Glutamatergic neuron (in vitro differentiated cells): Measurements from ENCODE around the gene PAK5. TPM values are rescaled to one million over a fixed set of nuclear protein-coding genes. Genes with fewer than 3 reads are reported as not detected.

Source experiments
- DNase-seq: peaks from one replicate; pipeline ENCODE4 v3.0.0; 2022
- H3K27ac Mint-ChIP-seq: one replicate; pipeline ENCODE4 v1.8.0; 2020; ENCODE audit warnings: mild to moderate bottlenecking, mixed read lengths, inconsistent platforms; ENCODE audit not compliant: unreplicated experiment
- H3K27me3 Mint-ChIP-seq: one replicate; pipeline ENCODE4 v1.8.0; 2020; ENCODE audit warnings: mild to moderate bottlenecking, moderate library complexity, mixed read lengths, inconsistent platforms; ENCODE audit not compliant: unreplicated experiment
- H3K36me3 Mint-ChIP-seq: one replicate; pipeline ENCODE4 v1.8.0; 2020; ENCODE audit warnings: mild to moderate bottlenecking, mixed read lengths, inconsistent platforms; ENCODE audit not compliant: unreplicated experiment
- H3K4me1 Mint-ChIP-seq: one replicate; pipeline ENCODE4 v1.8.0; 2020; ENCODE audit warnings: mild to moderate bottlenecking, low read depth, mixed read lengths, inconsistent platforms; ENCODE audit not compliant: unreplicated experiment
- H3K4me3 Mint-ChIP-seq: one replicate; pipeline ENCODE4 v1.8.0; 2020; ENCODE audit warnings: mild to moderate bottlenecking, mixed read lengths, inconsistent platforms; ENCODE audit not compliant: unreplicated experiment
- H3K9me3 Mint-ChIP-seq: one replicate; pipeline ENCODE4 v1.8.0; 2020; ENCODE audit warnings: mild to moderate bottlenecking, moderate library complexity, mixed read lengths, inconsistent platforms; ENCODE audit not compliant: unreplicated experiment
- CTCF ChIP-seq: fragments of 200-600 bp; sonication (generic); IDR thresholded peaks from one replicate; pipeline ENCODE4 v1.5.0; 2021; ENCODE audit not compliant: partially characterized antibody, unreplicated experiment
- total RNA-seq: library from RNA; stranded (reverse); fragmentation: NEBNext Ultra II Directional; extraction: Animal tissue kit (Norgen Biotek cat#: 25700); gene quantifications from one replicate; pipeline ENCODE4 v1.2.1, GENCODE V29; 2021; ENCODE audit not compliant: unreplicated experiment

PAK5 gene
- total RNA-seq, 1 donor from 2014 or later: 6.8 TPM

DNA sequence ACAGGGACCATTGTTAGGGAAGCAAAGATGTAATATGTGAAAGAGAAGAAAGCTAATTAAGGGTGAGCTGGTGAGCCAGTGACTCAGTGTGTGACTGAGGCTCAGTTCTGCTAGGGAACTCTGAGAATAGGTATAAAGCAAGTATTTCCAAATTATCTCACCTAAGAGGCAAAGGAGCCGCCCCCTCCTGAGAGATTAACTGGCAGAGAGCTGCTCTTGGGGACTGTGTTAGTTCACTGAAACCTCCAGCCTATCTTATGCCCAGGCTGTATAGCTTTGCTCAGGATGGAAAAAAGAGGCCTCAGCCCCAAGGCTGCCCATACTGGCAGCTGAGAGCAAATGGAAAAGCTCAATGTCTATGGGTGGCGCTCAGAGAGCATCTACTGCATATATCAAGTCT, 152.0 kb downstream of the PAK5 start:
- no peak for TF ChIP-seq CTCF
- no peak overlapping the region for H3K4me3 Mint-ChIP-seq

GRCh38 chr20:9686455-9686854, 152.4 kb downstream of the PAK5 start:
- H3K27me3 Mint-ChIP-seq: no peaks in the 10 kb centered on the region
- H3K36me3 Mint-ChIP-seq: no peaks in the 10 kb centered on the region
- no peak for TF ChIP-seq CTCF
- H3K4me1 Mint-ChIP-seq: peaks cover 3% of the 10 kb centered on the region
- H3K27ac Mint-ChIP-seq: no peak overlapping the region
- no peak overlapping the region for H3K4me3 Mint-ChIP-seq
- no peak for DNase-seq
- H3K9me3 Mint-ChIP-seq: no peaks in the 10 kb centered on the region

More for the DNA sequence above, 152.0 kb downstream of the PAK5 start:
- Mint-ChIP-seq H3K27ac (no peak overlapping the region), H3K36me3 (no peaks in the 10 kb centered on the region), H3K4me1 (peaks cover 3% of the 10 kb centered on the region), H3K9me3 (no peaks in the 10 kb centered on the region), H3K27me3 (no peaks in the 10 kb centered on the region)
- DNase-seq: no peak

DNA sequence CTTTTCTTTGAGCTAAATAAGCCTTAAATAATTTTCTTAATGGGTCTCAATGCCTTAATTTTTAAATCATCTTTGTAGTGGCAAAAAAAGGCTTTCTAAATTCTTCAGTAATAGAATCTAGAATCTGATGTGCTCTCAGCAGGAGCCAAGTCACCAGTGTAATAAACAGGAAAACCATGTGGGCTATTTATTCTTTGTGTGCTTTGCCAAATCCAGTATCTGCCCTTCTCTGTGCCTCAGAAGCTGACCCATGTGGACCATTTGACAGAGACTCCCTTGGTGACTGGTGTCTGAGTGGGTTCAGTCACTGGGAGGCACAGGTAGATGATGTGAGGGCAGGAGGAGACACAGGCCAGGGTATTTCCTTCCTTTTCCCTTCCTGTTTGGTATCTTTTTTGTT, 152.9 kb downstream of the PAK5 start:
- H3K36me3 Mint-ChIP-seq: no peaks in the 10 kb centered on the region
- H3K4me3 Mint-ChIP-seq: no peak overlapping the region
- no peak for DNase-seq
- no peaks in the 10 kb centered on the region for H3K27me3 Mint-ChIP-seq
- H3K4me1 Mint-ChIP-seq: peaks cover 3% of the 10 kb centered on the region
- no peak for TF ChIP-seq CTCF
- no peaks in the 10 kb centered on the region for H3K9me3 Mint-ChIP-seq
- H3K27ac Mint-ChIP-seq: no peak overlapping the region

DNA sequence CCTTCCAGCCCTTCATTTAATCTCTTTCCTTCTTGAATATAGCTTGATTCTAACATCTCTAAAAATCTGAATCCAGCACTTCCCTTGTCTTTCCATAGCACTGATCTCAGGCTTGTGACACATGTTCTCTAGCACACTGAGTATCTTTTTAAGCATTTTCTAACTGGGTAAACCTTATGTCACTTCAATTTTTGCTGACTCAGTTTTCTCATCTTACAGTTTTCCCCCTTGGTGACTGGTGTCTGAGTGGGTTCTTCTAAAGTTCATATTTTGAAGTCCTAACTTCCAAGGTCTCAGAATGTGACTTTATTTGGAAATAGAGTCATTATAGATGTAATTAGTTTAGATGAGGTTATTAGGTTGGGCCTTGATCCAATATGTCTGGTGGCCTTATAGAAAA, 153.9 kb downstream of the PAK5 start:
- no peaks in the 10 kb centered on the region for H3K36me3 Mint-ChIP-seq
- no peak for DNase-seq
- H3K9me3 Mint-ChIP-seq: no peaks in the 10 kb centered on the region
- peaks cover 3% of the 10 kb centered on the region for H3K4me1 Mint-ChIP-seq
- no peaks in the 10 kb centered on the region for H3K27me3 Mint-ChIP-seq
- no peak overlapping the region for H3K27ac Mint-ChIP-seq
- H3K4me3 Mint-ChIP-seq: no peak overlapping the region
- no peak for TF ChIP-seq CTCF

- Mint-ChIP-seq H3K36me3 (peaks cover 15% of the 10 kb centered on the region), H3K27ac (no peak overlapping the region), H3K4me1 (peaks cover 3% of the 10 kb centered on the region), H3K27me3 (no peaks in the 10 kb centered on the region), H3K4me3 (no peak overlapping the region), H3K9me3 (no peaks in the 10 kb centered on the region)
- no peak for DNase-seq
- no peak for TF ChIP-seq CTCF
These were observed 161.7 kb downstream of the PAK5 start for GRCh38 chr20:9677100-9677623.
